HL-60 (cell line): Measurements from ENCODE around the gene EBF3.

Source experiments
- POLR2AphosphoS5 ChIP-seq: IDR thresholded peaks from 2 replicates; pipeline ENCODE4 v1.6.1; 2012; ENCODE audit warnings: low read depth
- TF ChIP-seq, protein P1 (sequence below): IDR thresholded peaks from one replicate; pipeline ENCODE4 v1.5.1; 2011; ENCODE audit warnings: low read length, control low read depth, inconsistent platforms; ENCODE audit not compliant: insufficient read depth

DNA sequence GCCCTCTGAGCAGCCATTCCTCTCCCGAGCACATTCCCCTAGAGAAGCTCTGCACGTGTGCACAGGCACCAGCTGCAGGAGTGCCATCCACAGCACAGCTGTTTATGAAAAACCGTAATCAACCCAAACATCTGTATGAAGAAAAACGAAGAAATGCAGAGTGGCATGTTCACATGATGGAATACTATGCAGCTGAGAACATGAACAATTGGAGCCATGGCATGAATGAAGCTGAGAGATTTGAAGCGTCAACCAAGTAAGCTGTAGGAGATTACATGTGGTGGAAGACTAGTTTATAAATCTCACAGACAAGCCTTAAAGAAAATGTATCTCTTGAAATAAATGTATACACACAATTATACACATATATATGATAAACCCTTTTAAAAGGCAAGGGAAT is 176.5 kb downstream of the EBF3 start:
- TF ChIP-seq, protein P1, sequence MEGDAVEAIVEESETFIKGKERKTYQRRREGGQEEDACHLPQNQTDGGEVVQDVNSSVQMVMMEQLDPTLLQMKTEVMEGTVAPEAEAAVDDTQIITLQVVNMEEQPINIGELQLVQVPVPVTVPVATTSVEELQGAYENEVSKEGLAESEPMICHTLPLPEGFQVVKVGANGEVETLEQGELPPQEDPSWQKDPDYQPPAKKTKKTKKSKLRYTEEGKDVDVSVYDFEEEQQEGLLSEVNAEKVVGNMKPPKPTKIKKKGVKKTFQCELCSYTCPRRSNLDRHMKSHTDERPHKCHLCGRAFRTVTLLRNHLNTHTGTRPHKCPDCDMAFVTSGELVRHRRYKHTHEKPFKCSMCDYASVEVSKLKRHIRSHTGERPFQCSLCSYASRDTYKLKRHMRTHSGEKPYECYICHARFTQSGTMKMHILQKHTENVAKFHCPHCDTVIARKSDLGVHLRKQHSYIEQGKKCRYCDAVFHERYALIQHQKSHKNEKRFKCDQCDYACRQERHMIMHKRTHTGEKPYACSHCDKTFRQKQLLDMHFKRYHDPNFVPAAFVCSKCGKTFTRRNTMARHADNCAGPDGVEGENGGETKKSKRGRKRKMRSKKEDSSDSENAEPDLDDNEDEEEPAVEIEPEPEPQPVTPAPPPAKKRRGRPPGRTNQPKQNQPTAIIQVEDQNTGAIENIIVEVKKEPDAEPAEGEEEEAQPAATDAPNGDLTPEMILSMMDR = no peak
- TF ChIP-seq POLR2AphosphoS5 = no peak
